Bronchial epithelial cell (primary cell): Measurements from ENCODE around the gene MAP7D3. TPM values are rescaled to one million over a fixed set of nuclear protein-coding genes. Genes with fewer than 3 reads are reported as not detected.

Experiments used
- DNase-seq: peaks from one replicate; pipeline ENCODE4 v3.0.0-alpha.2; 2010; ENCODE audit warnings: low read depth
- FAIRE-seq: peaks from 2 replicates; lab custom pipeline; 2011; peaks lifted over from hg19 to GRCh38; lab: Jason Lieb, UNC
- H3K27me3 ChIP-seq: 2 replicates; pipeline ENCODE4 v1.5.1; 2011; ENCODE audit warnings: low read length; ENCODE audit not compliant: control insufficient read depth, insufficient read depth
- H3K36me3 ChIP-seq: 2 replicates; pipeline ENCODE4 v1.5.1; 2011; ENCODE audit warnings: low read length; ENCODE audit not compliant: control insufficient read depth, insufficient read depth
- H3K4me3 ChIP-seq: 2 replicates; pipeline ENCODE4 v1.5.1; 2011; ENCODE audit warnings: mild to moderate bottlenecking, low read depth, low read length, control low read depth
- total RNA-seq: library from RNA; depleted of rRNA; stranded (reverse); fragments of >200 nt; gene quantifications from 2 replicates; pipeline ENCODE4 v1.2.1, GENCODE V29; 2014
- TF ChIP-seq, protein P1 (sequence below): IDR thresholded peaks from 2 replicates; pipeline ENCODE4 v1.5.1; 2011; ENCODE audit warnings: mild to moderate bottlenecking, moderate library complexity, low read length, control low read depth, inconsistent platforms; ENCODE audit not compliant: insufficient read depth, severe bottlenecking

Gene MAP7D3
- total RNA-seq, 1 donor from 2014 or later: 3.2 TPM

DNA sequence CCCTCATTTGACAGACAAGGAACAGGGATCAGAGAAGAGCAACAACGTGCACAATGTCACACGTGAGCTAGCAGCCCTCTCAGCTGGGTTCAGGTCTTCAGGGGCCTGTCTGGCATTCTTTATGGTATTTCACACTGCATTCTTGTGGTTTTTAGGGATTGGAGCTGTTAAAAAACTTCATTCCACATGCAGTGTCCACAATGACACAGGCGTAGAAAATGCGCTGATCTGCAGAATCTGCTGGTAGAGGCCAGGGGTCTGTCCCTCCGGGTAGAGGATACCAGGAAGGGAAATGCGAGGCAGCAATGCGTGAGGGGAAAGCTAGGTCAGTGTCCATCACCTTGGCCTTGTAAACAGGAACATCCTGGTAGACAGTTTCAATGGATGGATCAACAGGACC lies 36.6 kb downstream of the MAP7D3 start:
- Histone ChIP-seq H3K27me3 (no peaks in the 10 kb centered on the region), H3K4me3 (no peak overlapping the region), H3K36me3 (peaks cover 4% of the 10 kb centered on the region)
- TF ChIP-seq, protein P1, sequence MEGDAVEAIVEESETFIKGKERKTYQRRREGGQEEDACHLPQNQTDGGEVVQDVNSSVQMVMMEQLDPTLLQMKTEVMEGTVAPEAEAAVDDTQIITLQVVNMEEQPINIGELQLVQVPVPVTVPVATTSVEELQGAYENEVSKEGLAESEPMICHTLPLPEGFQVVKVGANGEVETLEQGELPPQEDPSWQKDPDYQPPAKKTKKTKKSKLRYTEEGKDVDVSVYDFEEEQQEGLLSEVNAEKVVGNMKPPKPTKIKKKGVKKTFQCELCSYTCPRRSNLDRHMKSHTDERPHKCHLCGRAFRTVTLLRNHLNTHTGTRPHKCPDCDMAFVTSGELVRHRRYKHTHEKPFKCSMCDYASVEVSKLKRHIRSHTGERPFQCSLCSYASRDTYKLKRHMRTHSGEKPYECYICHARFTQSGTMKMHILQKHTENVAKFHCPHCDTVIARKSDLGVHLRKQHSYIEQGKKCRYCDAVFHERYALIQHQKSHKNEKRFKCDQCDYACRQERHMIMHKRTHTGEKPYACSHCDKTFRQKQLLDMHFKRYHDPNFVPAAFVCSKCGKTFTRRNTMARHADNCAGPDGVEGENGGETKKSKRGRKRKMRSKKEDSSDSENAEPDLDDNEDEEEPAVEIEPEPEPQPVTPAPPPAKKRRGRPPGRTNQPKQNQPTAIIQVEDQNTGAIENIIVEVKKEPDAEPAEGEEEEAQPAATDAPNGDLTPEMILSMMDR: no peak
- DNase-seq (peak; percentile 42), FAIRE-seq (no peak)

DNA sequence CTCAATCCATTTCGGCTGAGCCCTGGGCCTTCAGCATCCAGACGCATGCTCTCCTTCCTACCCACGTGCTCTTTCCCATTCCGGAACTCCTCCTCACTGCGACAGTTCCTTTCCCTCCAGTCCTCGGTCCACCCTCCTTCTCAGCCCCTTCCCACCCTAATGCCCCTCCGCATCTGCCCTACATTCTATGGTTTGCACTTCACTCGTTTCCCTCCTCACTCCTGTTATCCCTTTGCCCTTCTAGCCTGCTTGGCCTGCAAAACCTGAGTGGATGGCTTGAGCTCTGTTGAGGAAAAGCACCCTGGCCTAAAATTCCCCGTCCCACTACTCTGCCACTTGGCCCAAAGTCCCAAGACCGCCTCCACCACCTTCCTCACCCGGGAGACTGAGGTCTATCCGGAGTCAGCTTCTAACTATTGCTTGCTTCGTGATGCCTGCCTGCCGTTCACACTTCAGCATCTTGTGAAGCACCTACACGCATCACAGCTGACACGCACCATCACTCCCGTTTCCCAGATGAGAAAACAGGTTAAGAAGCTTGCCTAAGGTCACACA lies 38.6 kb downstream of the MAP7D3 start:
- no peak for DNase-seq
- H3K4me3 ChIP-seq: no peak overlapping the region
- H3K36me3 ChIP-seq: peaks cover 3% of the 10 kb centered on the region
- H3K27me3 ChIP-seq: no peaks in the 10 kb centered on the region
- TF ChIP-seq, protein P1: no peak
- no peak for FAIRE-seq

DNA sequence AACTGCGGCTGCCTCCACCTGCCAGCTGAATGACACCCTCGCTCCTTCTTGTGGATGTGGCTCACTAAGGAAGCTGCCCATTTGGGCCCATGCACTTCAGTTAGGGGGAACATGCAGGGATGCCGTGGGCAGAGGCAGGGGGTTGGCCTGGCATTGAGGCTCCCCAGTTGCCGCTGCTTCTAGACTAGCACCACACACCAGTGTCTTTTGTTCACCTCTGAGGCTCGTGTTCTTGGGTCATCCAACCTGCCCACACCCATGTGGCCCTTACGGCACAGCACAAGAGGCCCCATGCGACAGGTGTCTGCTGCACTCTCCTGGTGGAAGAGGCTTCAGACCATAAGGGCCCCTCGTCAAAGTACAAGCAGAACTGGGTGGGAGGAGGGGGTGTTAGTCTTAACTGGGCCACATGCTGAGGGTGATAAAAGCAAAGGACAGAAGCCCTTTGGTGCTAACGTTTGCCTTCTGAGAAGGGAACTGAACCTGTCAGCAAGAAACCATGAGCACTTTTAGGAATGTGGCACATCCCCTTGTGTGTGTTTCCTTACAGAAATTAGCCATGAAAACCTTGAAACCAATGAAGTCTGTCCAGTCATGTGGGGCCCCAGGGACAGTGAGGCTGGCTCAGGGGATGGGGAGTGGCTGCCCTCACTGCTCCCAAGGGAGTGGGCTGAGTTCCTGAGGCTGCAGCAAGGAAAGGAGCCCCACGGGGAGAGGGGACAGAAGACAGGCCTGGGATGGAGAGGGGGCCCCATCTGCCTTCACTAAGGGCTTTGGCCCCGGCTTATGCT lies 39.2 kb downstream of the MAP7D3 start:
- FAIRE-seq: no peak
- DNase-seq: no peak
- H3K27me3 ChIP-seq: no peaks in the 10 kb centered on the region
- peaks cover 3% of the 10 kb centered on the region for H3K36me3 ChIP-seq
- H3K4me3 ChIP-seq: no peak overlapping the region
- TF ChIP-seq, protein P1: no peak

DNA sequence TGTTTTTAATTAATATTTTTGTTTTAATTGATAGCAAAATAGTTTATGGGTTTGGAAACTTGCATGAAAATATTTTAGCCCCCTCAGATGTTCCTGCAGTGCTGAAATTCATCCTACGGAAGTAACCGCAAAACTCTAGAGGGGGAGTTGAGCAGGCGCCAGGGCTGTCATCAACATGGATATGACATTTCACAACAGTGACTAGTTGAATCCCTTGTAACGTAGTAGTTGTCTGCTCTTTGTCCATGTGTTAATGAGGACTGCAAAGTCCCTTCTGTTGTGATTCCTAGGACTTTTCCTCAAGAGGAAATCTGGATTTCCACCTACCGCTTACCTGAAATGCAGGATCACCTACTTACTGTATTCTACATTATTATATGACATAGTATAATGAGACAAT lies 40.4 kb downstream of the MAP7D3 start:
- no peak for DNase-seq
- Histone ChIP-seq H3K36me3 (peaks cover 3% of the 10 kb centered on the region), H3K27me3 (no peaks in the 10 kb centered on the region), H3K4me3 (no peak overlapping the region)
- TF ChIP-seq, protein P1: no peak
- no peak for FAIRE-seq

DNA sequence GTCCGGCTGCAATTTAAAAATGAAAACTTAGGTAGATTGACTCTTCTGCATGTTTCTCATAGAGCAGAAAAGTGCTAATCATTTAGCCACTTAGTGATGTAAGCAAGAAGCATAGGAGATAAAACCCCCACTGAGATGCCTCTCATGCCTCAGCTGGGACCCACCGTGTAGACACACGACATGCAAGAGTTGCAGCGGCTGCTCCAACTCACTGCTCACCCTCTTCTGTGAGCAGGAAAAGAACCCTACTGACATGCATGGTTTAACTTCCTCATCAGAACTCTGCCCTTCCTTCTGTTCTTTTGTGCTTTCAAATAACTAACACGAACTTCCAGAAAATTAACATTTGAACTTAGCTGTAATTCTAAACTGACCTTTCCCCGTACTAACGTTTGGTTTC lies 41.0 kb downstream of the MAP7D3 start:
- H3K4me3 ChIP-seq: no peak overlapping the region
- H3K27me3 ChIP-seq: no peaks in the 10 kb centered on the region
- FAIRE-seq (no peak), DNase-seq (no peak)
- peaks cover 3% of the 10 kb centered on the region for H3K36me3 ChIP-seq
- TF ChIP-seq, protein P1: no peak
